ENCODE measurements around the gene CLSTN2.

CLSTN2 gene

GRCh38 chr3:140097874-140098635 lies 163.1 kb downstream of the CLSTN2 start:
- no peak for DNase-seq

- no peak for DNase-seq
These were observed 165.5 kb downstream of the CLSTN2 start for GRCh38 chr3:140100479-140100878.

- DNase-seq, result no peak
These were observed 168.2 kb downstream of the CLSTN2 start for GRCh38 chr3:140103166-140103565.

- DNase-seq, result no peak
These were observed 169.1 kb downstream of the CLSTN2 start for GRCh38 chr3:140103986-140104645.

- DNase-seq, result no peak
These were observed 179.2 kb downstream of the CLSTN2 start for GRCh38 chr3:140113996-140114788.

- no peak for DNase-seq
These were observed 179.8 kb downstream of the CLSTN2 start for GRCh38 chr3:140114789-140115080.

- DNase-seq, result no peak
These were observed 182.1 kb downstream of the CLSTN2 start for GRCh38 chr3:140117096-140117526.

- no peak for DNase-seq
These were observed 187.2 kb downstream of the CLSTN2 start for GRCh38 chr3:140122183-140122582.

GRCh38 chr3:140128217-140128616 lies 193.2 kb downstream of the CLSTN2 start:
- DNase-seq, result no peak

GRCh38 chr3:140128631-140129030 lies 193.6 kb downstream of the CLSTN2 start:
- DNase-seq, result peak; percentile 49 to 51

- DNase-seq, result no peak
These were observed 194.8 kb downstream of the CLSTN2 start for GRCh38 chr3:140129768-140130284.

- DNase-seq, result no peak
These were observed 196.9 kb downstream of the CLSTN2 start for GRCh38 chr3:140131895-140132294.

- DNase-seq, result no peak
These were observed 199.4 kb downstream of the CLSTN2 start for GRCh38 chr3:140134231-140134965.

GRCh38 chr3:140135461-140135860 lies 200.5 kb downstream of the CLSTN2 start:
- no peak for DNase-seq

- no peak for DNase-seq
These were observed 208.5 kb downstream of the CLSTN2 start for GRCh38 chr3:140143367-140144069.

GRCh38 chr3:140145528-140145927 lies 210.5 kb downstream of the CLSTN2 start:
- DNase-seq, result no peak

- DNase-seq, result no peak
These were observed 211.7 kb downstream of the CLSTN2 start for GRCh38 chr3:140146668-140147067.

- no peak for DNase-seq
These were observed 213.0 kb downstream of the CLSTN2 start for GRCh38 chr3:140147965-140148490.

GRCh38 chr3:140148824-140149390 lies 213.9 kb downstream of the CLSTN2 start:
- no peak for DNase-seq

GRCh38 chr3:140151321-140151720 lies 216.3 kb downstream of the CLSTN2 start:
- DNase-seq, result no peak

GRCh38 chr3:140152851-140153639 lies 218.1 kb downstream of the CLSTN2 start:
- DNase-seq, result no peak

Measured in SHP77 (cell line).